Activated naive CD4-positive, alpha-beta T cell treated with anti-CD3 and anti-CD28 coated beads for 36 hours (primary cell): ENCODE results near the gene C1QTNF4. TPM values are rescaled to one million over a fixed set of nuclear protein-coding genes. Genes with fewer than 3 reads are reported as not detected.
A peak's percentile ranks its signal among the peaks of the same experiment; 100 is the strongest.
"Not testable (repeated sequence)": the region's sequence is repeated elsewhere in the genome, so short reads cannot be mapped to it uniquely, and the experiment has no call there.

ENCODE experiments used
- CTCF ChIA-PET: fragments of 350-600 bp; sonication (Branson Sonifier 250); formaldehyde crosslinking; loops from one replicate; lab custom pipeline; 2021; ENCODE audit warnings: antibody characterized with exemption; lab: Charles Lee
- DNase-seq: peaks from one replicate; pipeline ENCODE4 v3.0.0-alpha.2; 2020
- H3K27ac Mint-ChIP-seq: one replicate; pipeline ENCODE4 v1.8.0; 2021; ENCODE audit warnings: mild to moderate bottlenecking, mixed read lengths
- H3K27me3 Mint-ChIP-seq: one replicate; pipeline ENCODE4 v1.8.0; 2021; ENCODE audit warnings: low read depth, mixed read lengths
- H3K36me3 Mint-ChIP-seq: one replicate; pipeline ENCODE4 v1.8.0; 2021; ENCODE audit warnings: low read depth, mixed read lengths
- H3K4me1 Mint-ChIP-seq: one replicate; pipeline ENCODE4 v1.8.0; 2021; ENCODE audit warnings: low read depth, mixed read lengths
- H3K4me3 Mint-ChIP-seq: one replicate; pipeline ENCODE4 v1.8.0; 2021; ENCODE audit warnings: mild to moderate bottlenecking, moderate library complexity, mixed read lengths
- H3K9me3 Mint-ChIP-seq: one replicate; pipeline ENCODE4 v1.8.0; 2021; ENCODE audit warnings: mixed read lengths
- intact Hi-C: fragments of 100-400 bp; cut with micrococcal nuclease; formaldehyde crosslinking; loops from one replicate; pipeline ENCODE4 v1.15.1; 2023
- total RNA-seq, 2 experiments: library from RNA; stranded (reverse); gene quantifications; one replicate each; pipeline ENCODE4 v1.2.3, GENCODE V29; 2021

The C1QTNF4 gene
- total RNA-seq, 2 experiments from 2014 or later, result not detected

DNA sequence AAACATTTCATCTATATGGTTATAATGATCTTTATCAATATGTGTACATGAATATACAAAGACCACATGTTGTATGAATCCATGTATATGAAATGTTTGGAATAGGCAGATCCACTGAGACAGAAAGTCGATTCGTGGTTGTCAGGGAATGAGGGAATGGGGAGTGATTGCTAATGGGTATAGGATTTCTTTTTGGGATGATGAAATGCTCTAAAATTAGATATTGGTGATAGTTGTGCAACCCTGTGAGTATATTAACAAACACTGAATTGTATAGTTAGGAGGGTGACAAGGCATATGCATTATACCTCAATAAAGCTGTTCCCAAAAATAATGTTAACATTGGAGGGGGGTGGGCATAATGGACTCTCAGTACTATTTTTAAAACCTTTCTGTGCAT lies 33.8 kb downstream of the C1QTNF4 start:
- no peak overlapping the region for H3K4me3 Mint-ChIP-seq
- H3K27ac Mint-ChIP-seq, result no peak overlapping the region
- no peak for DNase-seq
- intact Hi-C loops, result no loop called here
- H3K9me3 Mint-ChIP-seq, result no peaks in the 10 kb centered on the region
- peaks cover 1% of the 10 kb centered on the region for H3K36me3 Mint-ChIP-seq
- peaks cover 11% of the 10 kb centered on the region for H3K4me1 Mint-ChIP-seq
- no peaks in the 10 kb centered on the region for H3K27me3 Mint-ChIP-seq
- CTCF ChIA-PET, result interaction anchor here (0.7 kb wide), 1 partner anchor 18 kb away, joined by 3 read pairs; the partner anchor contains the start of gene KBTBD4

DNA sequence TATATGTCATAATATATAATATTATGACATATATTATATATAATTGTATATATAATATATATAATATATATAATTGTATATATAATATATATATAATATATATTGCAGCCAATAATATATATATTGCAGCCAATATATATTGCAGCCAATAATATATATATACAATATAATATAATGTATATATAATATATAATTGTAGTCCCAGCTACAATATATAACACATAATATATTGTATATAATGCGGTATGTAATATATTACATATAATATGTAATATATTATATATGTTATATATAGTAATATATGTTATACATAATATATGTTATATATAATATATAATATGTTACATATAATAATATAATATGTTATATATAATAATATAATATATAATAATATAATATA lies 35.5 kb downstream of the C1QTNF4 start:
- Mint-ChIP-seq H3K27ac (no peak overlapping the region), H3K36me3 (no peaks in the 10 kb centered on the region), H3K27me3 (no peaks in the 10 kb centered on the region), H3K9me3 (no peaks in the 10 kb centered on the region), H3K4me1 (peaks cover 6% of the 10 kb centered on the region), H3K4me3 (no peak overlapping the region)
- intact Hi-C loops, result loop anchor here (10.0 kb wide), 1 partner anchor 446 kb away; no protein-coding TSS in a partner anchor
- CTCF ChIA-PET, result no interaction called here
- DNase-seq, result no peak

DNA sequence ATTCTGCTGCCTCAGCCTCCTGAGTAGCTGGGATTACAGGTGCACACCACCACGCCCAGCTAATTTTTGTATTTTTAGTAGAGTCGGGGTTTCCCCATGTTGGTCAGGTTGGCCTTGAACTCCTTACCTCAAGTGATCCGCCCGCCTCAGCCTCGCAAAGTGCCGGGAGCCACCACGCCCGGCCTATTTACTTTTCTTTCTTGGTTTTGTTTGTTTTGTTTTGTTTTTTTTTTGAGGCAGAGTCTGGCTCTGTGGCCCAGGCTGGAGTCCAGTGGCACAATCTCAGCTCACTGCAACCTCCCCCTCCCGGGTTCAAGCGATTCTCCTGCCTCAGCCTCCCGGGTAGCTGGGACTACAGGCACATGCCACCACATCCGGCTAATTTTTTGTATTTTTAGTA lies 37.2 kb downstream of the C1QTNF4 start:
- intact Hi-C loops, result loop anchor here (10.0 kb wide), 1 partner anchor 448 kb away; no protein-coding TSS in a partner anchor
- CTCF ChIA-PET, result interaction anchor here (0.5 kb wide), 1 partner anchor 296 kb away, joined by 5 read pairs; no protein-coding TSS in a partner anchor

DNA sequence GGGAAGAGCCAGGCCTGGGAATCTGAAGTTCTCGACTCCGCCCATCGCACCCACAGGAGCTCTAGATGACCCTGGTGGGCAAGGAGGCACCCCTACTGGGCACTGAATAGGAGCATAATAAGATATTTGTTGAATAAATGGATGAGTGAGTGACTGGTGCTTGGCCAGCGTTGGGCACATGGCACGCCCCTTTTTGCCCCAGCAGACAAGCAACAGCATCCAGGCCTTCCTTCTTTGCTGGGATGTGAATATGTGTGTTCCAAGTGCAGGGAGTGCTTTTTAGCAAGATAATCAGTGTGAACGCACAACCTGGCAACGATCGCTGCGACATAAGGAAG lies 40.8 kb downstream of the C1QTNF4 start:
- Mint-ChIP-seq H3K4me1 (peaks cover 36% of the 10 kb centered on the region), H3K9me3 (no peaks in the 10 kb centered on the region), H3K27me3 (no peaks in the 10 kb centered on the region), H3K36me3 (peaks cover 23% of the 10 kb centered on the region), H3K4me3 (peak overlapping the region; percentile 75), H3K27ac (no peak overlapping the region)
- intact Hi-C loops, result loop anchor here (1.0 to 10.0 kb wide), 14 partner anchors 12 to 451 kb away; partner anchors contain the start of genes ACP2, ARFGAP2, FNBP4 and MADD
- CTCF ChIA-PET, result interaction anchor here (0.5 to 2.9 kb wide), 15 partner anchors 11 to 116 kb away, joined by 3 to 14 read pairs (median 4); no protein-coding TSS in a partner anchor
- no peak for DNase-seq

More for the DNA sequence above, 37.2 kb downstream of the C1QTNF4 start:
- not testable (repeated sequence) for H3K4me1 Mint-ChIP-seq, H3K4me3 Mint-ChIP-seq, H3K9me3 Mint-ChIP-seq, H3K27me3 Mint-ChIP-seq, H3K27ac Mint-ChIP-seq, DNase-seq, H3K36me3 Mint-ChIP-seq

DNA sequence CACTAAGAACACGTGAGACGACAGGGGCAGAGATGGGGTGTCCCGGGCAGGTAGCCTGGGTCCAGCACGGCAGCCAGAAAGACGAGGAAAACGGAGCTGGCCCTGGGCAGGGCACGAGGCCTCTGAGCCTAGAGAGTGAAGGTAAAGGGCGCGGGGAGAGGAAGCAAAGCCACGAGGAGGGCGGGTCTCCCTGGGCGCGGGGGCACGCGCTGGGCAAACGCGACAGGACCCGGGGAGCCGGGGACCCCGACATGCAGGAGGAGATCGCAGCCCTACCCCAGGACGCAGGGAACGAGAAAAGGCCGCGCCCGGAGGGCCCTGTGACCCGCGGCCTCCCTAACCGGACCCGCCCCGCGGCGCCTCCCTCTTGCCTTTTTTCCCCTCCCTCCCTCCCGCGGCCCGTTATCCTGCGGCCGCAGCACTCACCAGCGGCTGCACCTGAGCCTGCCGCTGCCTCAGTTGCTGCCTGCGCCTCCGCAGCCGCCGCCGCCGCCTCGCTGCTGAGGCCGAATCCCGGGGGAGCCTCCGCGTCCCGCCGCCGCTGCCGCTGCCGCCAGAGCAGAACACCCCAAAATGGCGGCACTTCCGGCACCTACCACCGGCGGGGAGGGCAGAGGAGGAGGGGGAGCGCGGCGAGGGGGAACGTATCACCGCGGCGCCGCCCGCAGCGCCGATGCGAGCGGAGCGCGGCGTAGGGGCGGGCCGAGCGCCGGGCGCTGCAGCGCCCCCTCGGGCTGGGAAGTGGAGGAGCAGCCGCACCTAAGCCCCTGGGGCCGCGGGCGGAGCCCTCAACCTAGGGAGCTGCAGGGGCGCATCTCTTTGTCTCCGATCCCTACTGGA lies 41.4 kb downstream of the C1QTNF4 start, which contains the start of gene CELF1:
TSS of gene CELF1 (minus strand) at position 567 of the 840 bp plus-strand sequence. CDS start 53,609 bp downstream, outside the sequence.
- Mint-ChIP-seq H3K27ac (peak within 1 kb of the TSS; percentile 95), H3K4me1 (peaks cover 42% of the 10 kb centered on the region), H3K9me3 (no peaks in the 10 kb centered on the region), H3K27me3 (no peaks in the 10 kb centered on the region), H3K4me3 (peak within 1 kb of the TSS; percentile 97), H3K36me3 (peaks cover 25% of the 10 kb centered on the region)
- DNase-seq, result peak; percentile 95
- intact Hi-C loops, result loop anchor here (1.0 to 10.0 kb wide), 15 partner anchors 12 to 452 kb away; partner anchors contain the start of genes ACP2, ARFGAP2, FNBP4 and MADD
- CTCF ChIA-PET, result interaction anchor here (0.5 to 2.9 kb wide), 19 partner anchors 12 to 300 kb away, joined by 3 to 23 read pairs (median 4); no protein-coding TSS in a partner anchor

DNA sequence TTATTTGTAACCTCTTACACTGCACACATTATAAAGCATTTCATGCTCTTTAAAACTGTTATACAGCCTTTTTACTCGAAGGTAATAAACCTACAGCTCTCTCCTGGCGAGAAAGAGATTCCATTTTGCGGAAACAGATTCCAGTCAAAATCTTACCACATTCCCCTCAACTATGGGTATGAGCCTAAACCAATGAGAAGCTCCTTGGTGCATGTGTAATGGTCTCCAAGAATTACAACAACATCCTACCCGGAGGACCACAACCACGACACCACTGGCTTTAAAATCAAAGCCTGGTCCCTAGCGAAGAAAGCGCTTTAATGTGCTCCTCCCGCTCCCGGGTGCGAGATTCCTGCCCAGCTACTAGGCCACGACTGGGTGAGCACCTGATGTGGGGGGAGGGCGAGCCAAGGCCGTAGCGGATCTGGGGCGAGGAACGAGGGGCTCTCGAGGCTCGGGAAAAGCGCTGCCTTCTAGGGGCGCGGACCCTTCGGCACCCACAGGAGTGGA lies 42.1 kb downstream of the C1QTNF4 start:
- Mint-ChIP-seq H3K27me3 (no peaks in the 10 kb centered on the region), H3K4me1 (peaks cover 47% of the 10 kb centered on the region), H3K27ac (peak overlapping the region; percentile 95), H3K4me3 (peak overlapping the region; percentile 97), H3K9me3 (no peaks in the 10 kb centered on the region), H3K36me3 (peaks cover 28% of the 10 kb centered on the region)
- CTCF ChIA-PET, result interaction anchor here (0.6 to 2.9 kb wide), 9 partner anchors 11 to 299 kb away, joined by 3 to 23 read pairs (median 5); no protein-coding TSS in a partner anchor
- intact Hi-C loops, result loop anchor here (1.0 to 10.0 kb wide), 4 partner anchors 12 to 453 kb away; partner anchors contain the start of genes ARFGAP2 and MADD
- DNase-seq, result peak; percentile 47

DNA sequence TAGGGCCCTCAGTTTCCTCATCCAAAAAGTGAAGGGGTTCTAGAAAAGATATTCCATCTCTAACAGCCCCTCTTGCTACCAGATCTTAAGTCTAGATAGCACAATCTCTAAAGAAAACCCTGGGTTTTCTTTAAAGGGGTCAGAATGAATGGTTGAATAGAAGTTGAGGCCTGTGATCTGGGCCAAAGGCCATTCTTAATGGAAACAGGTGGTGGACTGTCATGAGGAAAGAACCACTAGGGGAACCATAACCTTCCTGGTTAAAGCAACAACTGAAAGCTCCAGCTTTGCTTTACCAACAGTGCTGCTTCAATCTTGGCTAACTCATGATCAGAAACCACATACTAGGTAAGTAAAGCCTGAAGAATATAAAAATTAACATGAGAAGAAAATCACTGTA lies 43.1 kb downstream of the C1QTNF4 start:
- H3K27ac Mint-ChIP-seq, result peak overlapping the region; percentile 95
- no peaks in the 10 kb centered on the region for H3K27me3 Mint-ChIP-seq
- DNase-seq, result no peak
- H3K36me3 Mint-ChIP-seq, result peaks cover 30% of the 10 kb centered on the region
- H3K9me3 Mint-ChIP-seq, result no peaks in the 10 kb centered on the region
- CTCF ChIA-PET, result interaction anchor here (0.7 to 2.9 kb wide), 6 partner anchors 10 to 68 kb away, joined by 3 to 23 read pairs (median 7); no protein-coding TSS in a partner anchor
- peak overlapping the region; percentile 97 for H3K4me3 Mint-ChIP-seq
- peaks cover 54% of the 10 kb centered on the region for H3K4me1 Mint-ChIP-seq
- intact Hi-C loops, result loop anchor here (5.0 to 10.0 kb wide), 2 partner anchors 374 to 454 kb away; partner anchors contain the start of gene ARFGAP2

DNA sequence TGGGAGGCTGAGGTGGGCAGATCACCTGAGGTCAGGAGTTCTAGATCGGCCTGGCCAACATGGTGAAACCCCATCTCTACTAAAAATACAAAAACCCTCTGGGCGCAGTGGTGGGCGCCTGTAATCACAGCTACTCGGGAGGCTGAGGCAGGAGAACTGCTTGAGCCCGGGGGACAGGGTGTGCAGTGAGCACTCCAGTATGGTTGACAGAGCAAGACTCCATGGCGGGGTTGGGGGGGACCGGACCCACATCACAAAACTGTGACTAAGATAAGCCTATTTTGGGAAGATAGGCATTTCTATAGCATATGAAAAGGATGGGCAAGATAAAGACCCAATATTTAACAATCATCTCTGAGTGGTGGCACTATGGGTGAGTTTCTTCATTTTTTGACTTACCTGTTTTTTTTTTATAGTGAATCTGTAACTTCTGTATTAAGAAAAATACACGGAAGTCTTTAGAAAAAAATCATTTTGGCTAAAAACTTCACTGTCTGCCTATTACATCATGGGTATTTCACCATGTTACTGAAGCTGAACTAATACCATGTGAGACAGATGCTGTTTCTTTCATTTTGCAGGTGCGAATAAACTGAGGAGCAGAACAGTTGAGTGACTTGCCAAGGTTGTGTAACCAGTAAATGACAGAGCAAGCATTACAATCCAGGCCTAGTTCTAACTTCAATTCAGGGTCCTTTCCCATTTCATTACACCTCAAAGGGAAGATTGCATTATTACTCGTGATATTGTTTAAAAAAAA lies 43.7 kb downstream of the C1QTNF4 start:
- peaks cover 30% of the 10 kb centered on the region for H3K36me3 Mint-ChIP-seq
- no peaks in the 10 kb centered on the region for H3K27me3 Mint-ChIP-seq
- CTCF ChIA-PET, result interaction anchor here (1.5 to 2.8 kb wide), 2 partner anchors 10 to 68 kb away, joined by 3 to 23 read pairs; no protein-coding TSS in a partner anchor
- peak overlapping the region; percentile 95 for H3K27ac Mint-ChIP-seq
- DNase-seq, result no peak
- H3K9me3 Mint-ChIP-seq, result no peaks in the 10 kb centered on the region
- intact Hi-C loops, result loop anchor here (5.0 to 10.0 kb wide), 2 partner anchors 373 to 454 kb away; partner anchors contain the start of gene ARFGAP2
- peaks cover 54% of the 10 kb centered on the region for H3K4me1 Mint-ChIP-seq
- H3K4me3 Mint-ChIP-seq, result peak overlapping the region; percentile 97

DNA sequence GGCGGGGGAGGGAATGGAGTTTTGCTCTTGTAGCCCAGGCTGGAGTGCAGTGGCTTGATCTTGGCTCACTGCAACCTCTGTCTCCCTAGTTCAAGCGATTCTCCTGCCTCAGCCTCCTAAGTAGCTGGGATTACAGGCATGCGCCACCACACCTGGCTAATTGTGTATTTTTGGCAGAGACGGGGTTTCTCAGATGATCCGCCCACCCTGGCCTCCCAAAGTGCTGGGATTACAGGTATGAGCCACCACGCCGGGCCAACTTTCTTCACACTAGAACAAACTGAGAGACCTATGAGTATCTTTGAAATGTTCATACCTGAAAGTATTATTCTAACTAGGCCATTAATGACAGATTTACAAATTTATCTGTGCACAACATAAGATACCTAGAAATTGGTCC lies 47.9 kb downstream of the C1QTNF4 start:
- DNase-seq, intact Hi-C loops, H3K9me3 Mint-ChIP-seq, H3K4me3 Mint-ChIP-seq, CTCF ChIA-PET, H3K27me3 Mint-ChIP-seq: not testable (repeated sequence)
- peaks cover 24% of the 10 kb centered on the region for H3K36me3 Mint-ChIP-seq
- peaks cover 73% of the 10 kb centered on the region for H3K4me1 Mint-ChIP-seq
- peak overlapping the region; percentile 41 for H3K27ac Mint-ChIP-seq

DNA sequence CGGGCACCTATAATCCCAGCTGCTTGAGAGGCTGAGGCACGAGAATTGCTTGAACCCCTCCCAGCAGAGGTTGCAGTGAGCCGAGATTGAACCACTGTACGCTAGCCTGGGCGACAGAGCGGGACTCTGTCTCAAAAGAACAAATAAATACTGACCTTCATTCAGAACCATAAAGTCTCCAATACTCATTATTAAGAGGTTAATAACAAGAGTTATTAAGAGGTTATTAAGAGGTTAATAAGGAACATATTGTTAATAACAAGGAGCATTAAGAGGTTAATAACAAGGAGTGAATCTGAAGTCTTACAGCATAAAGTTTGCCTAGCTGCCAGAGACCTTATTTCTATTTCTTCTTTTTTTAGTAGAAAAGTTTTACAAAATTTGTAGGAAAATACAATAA lies 48.9 kb downstream of the C1QTNF4 start:
- H3K4me1 Mint-ChIP-seq, result peaks cover 73% of the 10 kb centered on the region
- H3K36me3 Mint-ChIP-seq, result peaks cover 16% of the 10 kb centered on the region
- no peaks in the 10 kb centered on the region for H3K27me3 Mint-ChIP-seq
- H3K27ac Mint-ChIP-seq, result no peak overlapping the region
- no peak for DNase-seq
- no peaks in the 10 kb centered on the region for H3K9me3 Mint-ChIP-seq
- CTCF ChIA-PET, result no interaction called here
- no peak overlapping the region for H3K4me3 Mint-ChIP-seq
- intact Hi-C loops, result no loop called here

DNA sequence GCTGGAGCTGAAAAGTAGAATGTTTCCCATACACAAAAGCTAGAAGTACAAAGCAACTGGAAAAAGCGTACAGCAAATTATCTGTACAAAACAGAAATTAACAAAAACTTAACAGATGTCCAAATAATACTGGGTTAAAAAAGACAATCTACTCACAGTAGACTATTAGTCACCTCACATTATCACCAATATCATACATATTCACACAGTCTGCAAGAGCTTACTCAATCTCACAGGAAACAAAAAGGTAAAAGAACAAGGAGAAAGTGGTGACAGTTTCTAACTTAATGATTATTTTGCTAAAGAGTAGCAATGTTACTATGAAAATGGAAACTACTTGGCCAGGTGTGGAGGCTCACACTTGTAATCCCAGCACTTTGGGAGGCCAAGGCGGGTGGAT lies 53.1 kb downstream of the C1QTNF4 start:
- H3K27me3 Mint-ChIP-seq, result no peaks in the 10 kb centered on the region
- CTCF ChIA-PET, result interaction anchor here (0.6 to 3.9 kb wide), 4 partner anchors 10 to 312 kb away, joined by 3 to 23 read pairs (median 4); partner anchors contain the start of gene CELF1
- H3K4me1 Mint-ChIP-seq, result peaks cover 66% of the 10 kb centered on the region
- DNase-seq, result no peak
- H3K9me3 Mint-ChIP-seq, result no peaks in the 10 kb centered on the region
- H3K36me3 Mint-ChIP-seq, result peaks cover 11% of the 10 kb centered on the region
- H3K4me3 Mint-ChIP-seq, result peak overlapping the region; percentile 54
- intact Hi-C loops, result no loop called here
- peak overlapping the region; percentile 91 for H3K27ac Mint-ChIP-seq
